ENCODE results near the gene ACTBL2.

The ACTBL2 gene

DNA sequence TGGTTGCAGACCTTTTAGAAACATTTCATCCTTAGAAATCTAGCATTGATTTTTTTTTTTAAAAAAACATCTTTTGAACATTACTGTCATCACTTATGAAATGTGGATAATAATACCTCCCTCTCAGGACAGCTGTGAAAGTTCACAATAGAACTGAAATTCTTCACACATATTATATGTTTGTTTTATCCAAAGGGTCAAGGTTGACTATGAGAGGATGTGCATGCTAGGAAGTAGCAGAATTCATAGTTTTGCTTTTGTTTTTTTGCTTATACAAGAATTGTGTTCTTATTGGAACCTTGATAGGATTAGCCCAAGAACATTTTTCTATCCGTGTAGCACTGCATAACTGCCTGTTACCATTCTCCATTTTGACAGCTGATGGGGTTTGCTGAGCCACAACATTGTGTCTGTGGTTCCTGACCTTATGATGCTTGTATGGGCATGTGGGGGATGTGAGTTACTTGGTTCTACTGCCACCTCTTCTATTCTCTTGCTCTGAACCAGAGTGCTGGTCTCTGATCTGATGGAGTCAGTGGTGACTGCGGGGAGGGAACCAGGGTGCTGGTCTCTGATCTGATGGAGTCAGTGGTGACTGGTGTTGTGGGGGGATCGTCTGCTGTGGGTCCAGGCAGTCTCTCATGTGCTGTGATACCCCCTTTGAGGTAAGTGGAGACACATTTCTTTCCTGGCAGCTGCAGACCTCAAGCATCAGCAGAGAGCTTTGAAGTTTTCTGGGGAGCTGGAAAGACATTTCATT lies 27.1 kb upstream of the ACTBL2 start:
- H3K9ac ChIP-seq (ENCODE audit: low read length): no peak overlapping the region
- TF ChIP-seq, protein P1, sequence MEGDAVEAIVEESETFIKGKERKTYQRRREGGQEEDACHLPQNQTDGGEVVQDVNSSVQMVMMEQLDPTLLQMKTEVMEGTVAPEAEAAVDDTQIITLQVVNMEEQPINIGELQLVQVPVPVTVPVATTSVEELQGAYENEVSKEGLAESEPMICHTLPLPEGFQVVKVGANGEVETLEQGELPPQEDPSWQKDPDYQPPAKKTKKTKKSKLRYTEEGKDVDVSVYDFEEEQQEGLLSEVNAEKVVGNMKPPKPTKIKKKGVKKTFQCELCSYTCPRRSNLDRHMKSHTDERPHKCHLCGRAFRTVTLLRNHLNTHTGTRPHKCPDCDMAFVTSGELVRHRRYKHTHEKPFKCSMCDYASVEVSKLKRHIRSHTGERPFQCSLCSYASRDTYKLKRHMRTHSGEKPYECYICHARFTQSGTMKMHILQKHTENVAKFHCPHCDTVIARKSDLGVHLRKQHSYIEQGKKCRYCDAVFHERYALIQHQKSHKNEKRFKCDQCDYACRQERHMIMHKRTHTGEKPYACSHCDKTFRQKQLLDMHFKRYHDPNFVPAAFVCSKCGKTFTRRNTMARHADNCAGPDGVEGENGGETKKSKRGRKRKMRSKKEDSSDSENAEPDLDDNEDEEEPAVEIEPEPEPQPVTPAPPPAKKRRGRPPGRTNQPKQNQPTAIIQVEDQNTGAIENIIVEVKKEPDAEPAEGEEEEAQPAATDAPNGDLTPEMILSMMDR (IDR thresholded peaks at IDR 0.05; ENCODE audit: low read length): no peak
- no peak for TF ChIP-seq EZH2 (IDR thresholded peaks at IDR 0.05; ENCODE audit: borderline replicate concordance, low read length)
- H3K36me3 ChIP-seq (ENCODE audit: insufficient read depth, low read length): no peaks in the 10 kb centered on the region
- H3K27me3 ChIP-seq (ENCODE audit: insufficient read depth, low read length): no peaks in the 10 kb centered on the region
- H3K27ac ChIP-seq (ENCODE audit: low read depth, low read length, poor library complexity, severe bottlenecking): no peak overlapping the region
- no peaks in the 10 kb centered on the region for H3K79me2 ChIP-seq (ENCODE audit: insufficient read depth, low read length)
- no peaks in the 10 kb centered on the region for H3K4me1 ChIP-seq (ENCODE audit: insufficient read depth, low read length, severe bottlenecking)
- H3K4me2 ChIP-seq (ENCODE audit: low read length): no peak overlapping the region
- H4K20me1 ChIP-seq (ENCODE audit: insufficient read depth, low read length): no peaks in the 10 kb centered on the region
- no peaks in the 10 kb centered on the region for H3K9me3 ChIP-seq (ENCODE audit: low read length)
- H3K4me3 ChIP-seq (ENCODE audit: low read depth, low read length, poor library complexity, severe bottlenecking): no peak overlapping the region
- H2AFZ ChIP-seq (ENCODE audit: low read length): no peak overlapping the region
- H3K9me2 ChIP-seq (ENCODE audit: low read depth, low read length): no peaks in the 10 kb centered on the region
- H3F3A ChIP-seq (ENCODE audit: insufficient read depth, low read length): no peaks in the 10 kb centered on the region

DNA sequence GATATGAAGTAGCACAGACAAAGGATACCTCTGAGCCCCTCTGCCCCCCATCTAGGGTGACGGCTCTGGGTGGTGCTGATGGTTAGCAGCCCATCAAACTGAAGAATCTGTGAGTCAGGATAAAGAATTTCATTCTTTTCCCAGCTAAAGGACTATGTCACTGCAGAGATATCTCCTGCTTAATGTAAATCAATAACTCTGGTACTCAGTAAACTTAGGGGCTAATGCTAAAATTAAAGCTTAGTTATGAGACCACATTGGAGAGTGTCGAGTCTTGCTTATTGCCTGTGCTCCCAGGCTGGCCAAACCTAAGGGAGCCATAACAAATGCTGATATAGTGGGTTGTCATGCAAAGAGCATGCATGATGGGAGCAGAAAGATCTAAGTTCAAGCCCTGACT lies 25.6 kb upstream of the ACTBL2 start:
- no peak for TF ChIP-seq EZH2 (IDR thresholded peaks at IDR 0.05; ENCODE audit: borderline replicate concordance, low read length)
- TF ChIP-seq, protein P1 (IDR thresholded peaks at IDR 0.05; ENCODE audit: low read length): no peak
- no peaks in the 10 kb centered on the region for H3F3A ChIP-seq (ENCODE audit: insufficient read depth, low read length)
- no peaks in the 10 kb centered on the region for H4K20me1 ChIP-seq (ENCODE audit: insufficient read depth, low read length)
- no peaks in the 10 kb centered on the region for H3K79me2 ChIP-seq (ENCODE audit: insufficient read depth, low read length)
- no peaks in the 10 kb centered on the region for H3K4me1 ChIP-seq (ENCODE audit: insufficient read depth, low read length, severe bottlenecking)
- H3K4me3 ChIP-seq (ENCODE audit: low read depth, low read length, poor library complexity, severe bottlenecking): no peak overlapping the region
- no peak overlapping the region for H3K27ac ChIP-seq (ENCODE audit: low read depth, low read length, poor library complexity, severe bottlenecking)
- no peaks in the 10 kb centered on the region for H3K9me3 ChIP-seq (ENCODE audit: low read length)
- H3K27me3 ChIP-seq (ENCODE audit: insufficient read depth, low read length): no peaks in the 10 kb centered on the region
- H3K4me2 ChIP-seq (ENCODE audit: low read length): no peak overlapping the region
- no peak overlapping the region for H2AFZ ChIP-seq (ENCODE audit: low read length)
- H3K36me3 ChIP-seq (ENCODE audit: insufficient read depth, low read length): no peaks in the 10 kb centered on the region
- no peak overlapping the region for H3K9ac ChIP-seq (ENCODE audit: low read length)
- H3K9me2 ChIP-seq (ENCODE audit: low read depth, low read length): no peaks in the 10 kb centered on the region

DNA sequence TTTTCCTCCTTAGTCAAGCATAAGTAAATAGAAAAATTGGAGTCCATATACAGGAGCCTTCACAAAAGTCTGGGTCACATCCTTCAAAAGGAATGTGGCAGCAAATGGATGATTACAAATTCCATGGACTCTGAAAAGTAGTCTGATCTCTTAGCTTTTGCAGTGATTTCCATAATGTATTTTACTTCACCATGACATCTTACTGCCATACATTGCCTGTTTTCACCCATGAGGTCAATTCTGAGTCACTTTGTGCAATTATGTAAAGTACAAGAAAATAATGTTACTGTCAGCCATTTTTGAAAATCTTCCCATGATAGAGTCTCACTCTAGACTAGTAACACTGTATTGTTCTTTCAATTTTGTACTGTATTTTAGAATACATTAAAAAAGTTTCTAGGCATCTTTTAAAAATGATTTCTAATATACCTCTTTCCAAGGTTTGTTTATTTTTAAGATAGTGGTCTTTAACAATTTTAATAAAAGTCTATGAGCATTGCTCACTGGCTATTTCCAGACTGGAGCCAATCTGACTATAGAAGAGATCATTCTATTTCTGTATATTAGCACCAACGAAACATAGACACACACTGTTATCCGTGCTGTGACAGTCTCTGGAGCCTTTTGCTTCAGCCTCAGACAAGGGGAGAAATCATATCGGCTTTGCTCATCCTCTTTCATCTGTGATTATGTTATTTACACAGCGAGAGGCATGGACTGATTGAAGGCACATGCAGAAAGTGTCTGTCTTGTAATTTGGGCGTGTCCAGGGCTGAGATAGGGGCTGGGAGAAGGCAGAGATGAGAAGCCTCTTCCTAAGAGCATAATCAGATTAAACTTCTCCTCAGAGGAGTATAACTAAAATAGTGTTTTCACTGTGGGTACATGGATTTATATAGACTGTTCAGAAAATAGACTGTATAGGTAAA lies 22.9 kb upstream of the ACTBL2 start:
- H3K36me3 ChIP-seq (ENCODE audit: insufficient read depth, low read length): no peaks in the 10 kb centered on the region
- H2AFZ ChIP-seq (ENCODE audit: low read length): no peak overlapping the region
- no peak overlapping the region for H3K9ac ChIP-seq (ENCODE audit: low read length)
- H3K9me3 ChIP-seq (ENCODE audit: low read length): no peaks in the 10 kb centered on the region
- H3F3A ChIP-seq (ENCODE audit: insufficient read depth, low read length): no peaks in the 10 kb centered on the region
- H3K79me2 ChIP-seq (ENCODE audit: insufficient read depth, low read length): no peaks in the 10 kb centered on the region
- no peak overlapping the region for H3K4me3 ChIP-seq (ENCODE audit: low read depth, low read length, poor library complexity, severe bottlenecking)
- H3K4me2 ChIP-seq (ENCODE audit: low read length): no peak overlapping the region
- no peaks in the 10 kb centered on the region for H4K20me1 ChIP-seq (ENCODE audit: insufficient read depth, low read length)
- no peaks in the 10 kb centered on the region for H3K9me2 ChIP-seq (ENCODE audit: low read depth, low read length)
- no peaks in the 10 kb centered on the region for H3K4me1 ChIP-seq (ENCODE audit: insufficient read depth, low read length, severe bottlenecking)
- no peak overlapping the region for H3K27ac ChIP-seq (ENCODE audit: low read depth, low read length, poor library complexity, severe bottlenecking)
- no peaks in the 10 kb centered on the region for H3K27me3 ChIP-seq (ENCODE audit: insufficient read depth, low read length)
- TF ChIP-seq, protein P1 (IDR thresholded peaks at IDR 0.05; ENCODE audit: low read length): no peak
- TF ChIP-seq EZH2 (IDR thresholded peaks at IDR 0.05; ENCODE audit: borderline replicate concordance, low read length): no peak
